ENCODE results near the gene C19orf44.

DNA sequence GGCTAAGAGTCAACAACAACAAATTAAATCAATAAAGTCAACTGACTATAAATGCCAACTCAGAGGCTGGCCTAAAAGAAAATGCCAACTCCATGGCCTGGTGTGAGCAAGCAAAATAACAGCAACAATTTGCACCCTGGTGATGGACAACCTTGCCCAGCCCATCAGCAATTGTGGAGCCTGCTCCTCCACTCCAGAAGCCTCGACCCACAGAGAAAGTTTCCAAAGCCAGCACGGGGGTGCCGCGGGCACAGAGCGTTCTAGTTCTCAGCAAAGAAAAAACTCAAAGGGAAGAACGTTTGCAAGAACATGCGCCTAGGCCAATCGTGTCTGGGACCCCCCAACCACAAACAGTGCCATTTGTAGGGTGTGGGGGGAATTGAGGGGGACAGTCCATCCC, 35.7 kb upstream of the C19orf44 start:
- TF ChIP-seq, protein P1, sequence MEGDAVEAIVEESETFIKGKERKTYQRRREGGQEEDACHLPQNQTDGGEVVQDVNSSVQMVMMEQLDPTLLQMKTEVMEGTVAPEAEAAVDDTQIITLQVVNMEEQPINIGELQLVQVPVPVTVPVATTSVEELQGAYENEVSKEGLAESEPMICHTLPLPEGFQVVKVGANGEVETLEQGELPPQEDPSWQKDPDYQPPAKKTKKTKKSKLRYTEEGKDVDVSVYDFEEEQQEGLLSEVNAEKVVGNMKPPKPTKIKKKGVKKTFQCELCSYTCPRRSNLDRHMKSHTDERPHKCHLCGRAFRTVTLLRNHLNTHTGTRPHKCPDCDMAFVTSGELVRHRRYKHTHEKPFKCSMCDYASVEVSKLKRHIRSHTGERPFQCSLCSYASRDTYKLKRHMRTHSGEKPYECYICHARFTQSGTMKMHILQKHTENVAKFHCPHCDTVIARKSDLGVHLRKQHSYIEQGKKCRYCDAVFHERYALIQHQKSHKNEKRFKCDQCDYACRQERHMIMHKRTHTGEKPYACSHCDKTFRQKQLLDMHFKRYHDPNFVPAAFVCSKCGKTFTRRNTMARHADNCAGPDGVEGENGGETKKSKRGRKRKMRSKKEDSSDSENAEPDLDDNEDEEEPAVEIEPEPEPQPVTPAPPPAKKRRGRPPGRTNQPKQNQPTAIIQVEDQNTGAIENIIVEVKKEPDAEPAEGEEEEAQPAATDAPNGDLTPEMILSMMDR (IDR thresholded peaks at IDR 0.05) = no peak
- no peak for TF ChIP-seq POLR2A (IDR thresholded peaks at IDR 0.05)
- TF ChIP-seq POLR2AphosphoS5 (IDR thresholded peaks at IDR 0.05) = no peak
- TF ChIP-seq EP300 (IDR thresholded peaks at IDR 0.05) = no peak
